NT2/D1 (cell line): Measurements from ENCODE around the gene ALG10.
"Not testable (repeated sequence)": the region's sequence is repeated elsewhere in the genome, so short reads cannot be mapped to it uniquely, and the experiment has no call there.

Source experiments
- SUZ12 ChIP-seq: IDR thresholded peaks from 2 replicates; pipeline ENCODE4 v1.6.1; 2011; ENCODE audit not compliant: insufficient read length, insufficient read depth; ENCODE audit errors: extremely low read depth
- ZNF274 ChIP-seq: IDR thresholded peaks from 2 replicates; pipeline ENCODE4 v1.6.1; 2011; ENCODE audit warnings: mild to moderate bottlenecking, low read depth, low read length

DNA sequence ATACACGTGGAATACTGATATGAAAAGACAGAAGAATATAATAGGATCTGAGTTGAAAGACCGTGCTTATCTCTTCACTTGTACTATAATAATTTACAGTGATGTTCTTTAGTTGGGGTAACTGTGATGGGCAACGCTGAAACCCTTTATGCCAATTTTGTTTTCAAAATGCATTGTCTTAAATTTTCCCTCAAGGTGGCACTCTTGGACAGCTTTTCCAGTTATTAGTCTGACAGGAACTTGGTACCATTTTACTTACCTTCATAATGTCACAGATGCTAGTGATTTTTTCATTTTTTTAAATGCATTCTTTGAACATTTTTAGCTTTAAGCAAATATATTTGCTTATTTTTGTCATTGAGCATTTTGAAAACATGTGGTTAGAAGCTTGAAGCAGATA lies 16.1 kb downstream of the ALG10 start:
- not testable (repeated sequence) for TF ChIP-seq SUZ12, ZNF274
